HG03565 (cell line): Measurements from ENCODE around the gene CYP24A1.

Source experiments
- ATAC-seq: cut with Tn5 transposase; IDR thresholded peaks from one replicate; pipeline ENCODE4 v1.9.1; 2021; ENCODE audit warnings: mild to moderate bottlenecking, moderate library complexity; ENCODE audit not compliant: unreplicated experiment

The CYP24A1 gene

GRCh38 chr20:54173653-54174456 is at the start of gene CYP24A1:
Gene CYP24A1 (minus strand): TSS chr20:54173986. CDS start chr20:54173579, 407 bp downstream.
- no peak for ATAC-seq

DNA sequence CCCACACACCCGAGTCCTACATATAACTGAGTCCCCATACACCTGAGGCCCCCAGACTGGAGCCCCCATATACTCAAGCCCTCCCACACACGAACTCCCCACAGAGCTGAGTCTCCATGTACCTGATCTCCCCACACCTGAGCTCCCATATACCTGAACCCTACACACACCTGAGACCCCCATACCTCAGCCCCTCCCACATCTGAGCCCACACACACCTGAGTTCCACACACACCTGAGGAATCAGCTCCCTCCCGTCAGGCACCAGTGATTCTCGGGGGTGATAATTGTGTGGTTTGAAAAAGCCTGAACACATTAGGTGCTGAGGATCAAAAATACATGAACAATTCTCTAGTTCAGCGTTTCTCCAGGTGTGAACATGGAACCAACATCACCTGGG is 49.5 kb upstream of the CYP24A1 start:
- ATAC-seq: no peak

GRCh38 chr20:54221996-54222890 is 48.5 kb upstream of the CYP24A1 start:
- ATAC-seq: no peak

GRCh38 chr20:54221353-54221752 is 47.6 kb upstream of the CYP24A1 start:
- ATAC-seq: peak; percentile 67

GRCh38 chr20:54220722-54221121 is 46.9 kb upstream of the CYP24A1 start:
- no peak for ATAC-seq

DNA sequence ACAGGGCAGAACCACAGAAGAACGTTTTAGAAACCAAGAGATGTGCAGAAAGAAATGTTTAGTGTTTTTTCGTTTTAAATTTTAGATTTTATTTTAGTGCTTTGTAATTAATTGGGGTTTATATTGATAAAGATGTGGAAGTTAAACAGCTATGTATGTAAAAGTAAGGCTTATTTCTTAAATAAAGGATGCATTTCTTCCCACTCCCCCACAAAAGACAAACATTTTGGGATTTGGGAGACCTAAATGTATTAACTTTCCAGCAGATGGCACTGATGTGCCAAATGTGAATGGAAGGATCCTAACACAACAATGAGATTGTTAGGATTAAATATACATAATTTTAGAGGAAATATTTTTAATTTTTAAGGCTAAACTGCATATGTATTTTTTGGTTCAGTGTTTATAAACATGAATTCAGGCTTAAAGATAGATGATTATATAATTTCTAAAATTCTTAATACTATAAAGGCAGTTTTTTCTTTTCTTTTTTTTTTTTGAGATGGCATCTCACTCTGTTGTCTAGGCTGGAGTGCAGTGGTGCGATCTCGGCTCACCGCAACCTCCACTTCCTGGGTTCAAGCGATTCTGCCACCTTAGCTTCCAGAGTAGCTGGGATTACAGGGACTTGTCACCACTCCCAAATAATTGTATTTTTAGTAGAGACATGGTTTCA is 46.1 kb upstream of the CYP24A1 start:
- no peak for ATAC-seq

DNA sequence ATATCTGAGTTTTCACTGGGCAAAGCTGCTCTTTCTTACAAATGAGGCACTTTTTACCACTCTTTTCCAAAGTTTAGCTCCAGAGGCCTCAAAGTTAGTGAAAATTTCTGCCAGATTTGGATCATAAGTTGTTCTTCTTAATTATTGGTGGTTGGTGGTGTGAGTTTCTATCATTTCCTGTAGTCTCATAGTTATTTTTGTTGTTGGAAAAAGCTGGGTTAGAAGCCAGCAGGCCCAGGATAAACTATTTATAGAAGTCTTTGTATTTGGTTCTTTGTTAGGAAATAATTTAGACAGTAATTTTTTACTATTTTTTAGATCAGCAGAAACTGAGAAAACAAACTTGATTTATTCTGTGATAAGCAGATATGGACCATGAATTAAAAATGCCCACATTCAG is 44.7 kb upstream of the CYP24A1 start:
- ATAC-seq: no peak

GRCh38 chr20:54217762-54218161 is 44.0 kb upstream of the CYP24A1 start:
- no peak for ATAC-seq

DNA sequence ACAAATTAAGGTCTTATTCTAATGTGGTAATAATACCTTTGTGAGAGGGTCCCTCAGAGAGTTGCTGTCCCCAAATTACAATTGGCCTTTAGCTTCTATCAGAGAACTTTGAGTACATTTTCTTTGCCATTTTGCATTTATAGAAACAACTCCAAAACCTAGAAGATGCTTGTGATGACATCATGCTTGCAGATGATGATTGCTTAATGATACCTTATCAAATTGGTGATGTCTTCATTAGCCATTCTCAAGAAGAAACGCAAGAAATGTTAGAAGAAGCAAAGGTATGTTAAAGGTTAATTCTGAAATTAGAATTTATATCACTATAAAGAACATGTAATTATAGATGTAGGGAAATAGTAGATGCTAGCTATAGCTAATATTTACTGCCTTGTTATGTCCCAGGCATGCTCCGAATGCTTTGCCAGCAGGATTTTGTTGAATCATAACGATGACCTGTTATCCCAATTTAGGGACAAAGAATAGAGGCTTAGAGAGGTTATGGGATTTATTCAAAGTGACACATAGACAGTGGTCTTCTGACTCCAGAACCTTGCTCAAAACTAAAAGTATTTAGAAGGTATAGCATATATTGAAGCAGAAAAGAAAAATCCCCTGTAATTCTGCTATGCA is 41.5 kb upstream of the CYP24A1 start:
- no peak for ATAC-seq

DNA sequence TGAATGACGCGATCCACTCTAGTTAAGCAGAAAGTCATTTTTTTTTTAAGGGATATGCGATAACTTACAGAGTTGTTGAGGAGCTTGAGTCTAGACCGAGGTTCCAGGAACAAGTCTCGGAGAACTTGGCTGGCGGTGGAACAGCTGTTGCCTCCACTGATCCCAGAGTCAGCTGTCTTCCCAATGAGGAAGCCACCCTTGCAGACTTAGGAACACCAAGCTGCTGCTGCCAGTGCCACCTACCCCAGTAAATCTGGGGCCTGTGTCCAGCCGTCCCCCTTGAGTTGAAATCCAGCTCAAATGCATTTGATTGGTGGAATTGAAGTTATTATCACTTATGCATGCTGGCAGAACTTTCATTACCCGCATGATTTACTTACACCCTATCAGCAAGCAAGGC is 40.8 kb upstream of the CYP24A1 start:
- ATAC-seq: no peak

DNA sequence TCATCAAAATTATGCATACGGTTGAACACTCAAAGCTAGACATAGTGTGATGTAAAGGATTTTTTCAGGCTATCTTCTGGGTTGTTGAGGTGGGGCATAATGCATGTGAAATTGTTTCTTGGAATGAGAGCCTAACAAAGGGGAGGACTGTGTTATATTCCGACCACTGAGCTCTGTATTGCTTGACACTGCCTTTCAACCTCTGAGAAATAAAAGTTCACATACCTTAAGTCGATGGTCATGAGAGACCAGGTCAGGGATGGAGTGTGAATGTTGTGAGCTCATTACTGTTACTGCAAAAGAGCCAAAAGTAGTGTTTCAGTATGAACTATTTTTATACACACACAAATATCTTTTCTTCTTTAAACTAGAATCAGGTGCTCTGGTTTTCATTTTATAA is 39.1 kb upstream of the CYP24A1 start:
- ATAC-seq: no peak

GRCh38 chr20:54212226-54212625 is 38.4 kb upstream of the CYP24A1 start:
- no peak for ATAC-seq

GRCh38 chr20:54209216-54209813 is 35.5 kb upstream of the CYP24A1 start:
- no peak for ATAC-seq

- no peak for ATAC-seq
These were observed 34.9 kb upstream of the CYP24A1 start for GRCh38 chr20:54208548-54209176.

DNA sequence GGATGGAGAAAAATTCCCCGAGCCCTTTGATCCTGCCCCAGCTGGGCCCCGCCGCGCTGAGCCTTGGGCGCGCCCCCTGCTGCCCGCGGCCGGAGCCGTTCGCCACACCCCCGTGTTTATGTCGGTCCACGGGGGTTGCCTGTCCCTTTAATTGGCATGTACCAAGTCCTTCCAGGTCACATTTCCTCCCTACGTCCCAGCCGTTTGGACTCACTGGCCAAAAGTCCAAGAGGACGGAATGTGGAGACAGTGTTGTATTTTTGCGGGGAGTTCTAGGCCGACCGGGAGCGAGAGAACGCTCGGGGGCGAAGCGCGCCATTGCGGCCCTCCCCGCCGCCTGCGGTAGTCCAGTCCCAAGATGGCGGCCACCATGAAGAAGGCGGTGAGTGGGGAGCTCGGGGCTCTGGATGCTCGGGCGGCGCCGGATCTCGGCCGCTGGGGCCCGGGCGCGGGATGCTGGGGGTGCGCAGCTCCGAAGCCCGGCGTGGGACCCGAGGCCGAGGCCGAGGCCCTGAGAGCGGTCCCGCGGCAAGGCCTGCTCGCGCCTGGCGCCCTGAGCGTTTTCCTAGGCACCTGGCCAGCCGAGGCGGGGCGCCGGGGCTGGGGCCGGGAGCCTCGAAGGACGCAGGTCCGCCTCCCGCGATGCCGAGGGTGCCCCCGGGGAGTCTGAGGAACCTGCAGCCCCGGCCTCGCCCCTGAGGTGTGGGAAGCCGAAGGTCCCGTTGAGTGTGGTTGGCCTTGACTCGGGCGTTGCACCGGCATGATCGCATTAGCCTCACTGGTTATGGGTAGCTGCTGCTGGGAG is 34.2 kb upstream of the CYP24A1 start, which contains the start of gene PFDN4:
TSS of gene PFDN4 (plus strand) at position 345 of the 805 bp plus-strand sequence. CDS start at position 359, 14 bp downstream.
- ATAC-seq: peak; percentile 86

GRCh38 chr20:54207053-54207742 is 33.4 kb upstream of the CYP24A1 start:
- ATAC-seq: no peak

- no peak for ATAC-seq
These were observed 31.7 kb upstream of the CYP24A1 start for GRCh38 chr20:54205450-54205849.

- ATAC-seq: no peak
These were observed 30.7 kb upstream of the CYP24A1 start for GRCh38 chr20:54204481-54204880.
